Heart left ventricle (tissue), 16 donors: ENCODE measurements around the gene SIX1. TPM values are rescaled to one million over a fixed set of nuclear protein-coding genes. Genes with fewer than 3 reads are reported as not detected.

Experiments
- ATAC-seq, 4 donors: fragments of 200-7000 bp; cut with Tn5 transposase; one replicate each; pipeline ENCODE4 v1.9.1; 2020 to 2022; ENCODE audit warnings: moderate library complexity in 4 of 4, mild to moderate bottlenecking in 3 of 4, moderate number of reproducible peaks in 1 of 4
- DNase-seq, 5 donors: peaks; one replicate each; pipeline ENCODE4 v3.0.0-alpha.2; 2020
- H3K27ac ChIP-seq, 12 donors: fragments of 200-600 bp; sonication (generic) in 4 of 12; one replicate each; pipeline versions ENCODE4 v1.5.0 to v1.8.0; 2016 to 2022; ENCODE audit warnings: mild to moderate bottlenecking in 2 of 12
- H3K27me3 ChIP-seq, 9 donors: fragments of 200-600 bp; sonication (generic) in 2 of 9; one replicate each; pipeline versions ENCODE4 v1.5.1 to v1.8.0; 2016 to 2022; ENCODE audit warnings: mild to moderate bottlenecking in 3 of 9
- H3K36me3 ChIP-seq, 9 donors: fragments of 200-600 bp; sonication (generic) in 2 of 9; one replicate each; pipeline versions ENCODE4 v1.5.0 to v1.8.0; 2018 to 2022; ENCODE audit warnings: mild to moderate bottlenecking in 2 of 9
- H3K4me1 ChIP-seq, 12 donors: fragments of 200-600 bp; sonication (generic) in 4 of 12; one replicate each; pipeline versions ENCODE4 v1.5.0 to v1.8.0; 2016 to 2022; ENCODE audit warnings: mild to moderate bottlenecking in 3 of 12
- H3K4me3 ChIP-seq, 12 donors: fragments of 200-600 bp; sonication (generic) in 4 of 12; one replicate each; pipeline versions ENCODE4 v1.5.0 to v1.8.0; 2017 to 2022; ENCODE audit warnings: mild to moderate bottlenecking in 9 of 12, moderate library complexity in 4 of 12
- H3K9me3 ChIP-seq, 12 donors: fragments of 200-600 bp; sonication (generic) in 4 of 12; one replicate each; pipeline versions ENCODE4 v1.5.0 to v1.8.0; 2016 to 2022; ENCODE audit warnings: mild to moderate bottlenecking in 1 of 12
- CTCF ChIP-seq, 12 donors: fragments of 200-600 bp; sonication (generic) in 4 of 12; IDR thresholded peaks; one replicate each; pipeline versions ENCODE4 v1.5.0 to v1.8.0; 2018 to 2022; ENCODE audit warnings: antibody characterized with exemption in 12 of 12, mild to moderate bottlenecking in 5 of 12
- POLR2A ChIP-seq, 2 donors: fragments of 450-650 bp; IDR thresholded peaks; one replicate each; pipeline ENCODE4 v1.6.1; 2017; ENCODE audit warnings: antibody characterized with exemption in 2 of 2, mild to moderate bottlenecking in 2 of 2, moderate library complexity in 2 of 2
- WGBS, 4 donors: extraction: QIAGEN DNeasy Blood & Tissue Kit in 2 of 4; methylation state at CpG; one replicate each; pipeline versions ENCODE4 v1.1.5 to v1.1.7; 2013 to 2018; 5-methylcytosine and 5-hydroxymethylcytosine counted together
- intact Hi-C, 10 donors: fragments of 100-400 bp; cut with DNase I; formaldehyde crosslinking; loops; one replicate each; pipeline versions ENCODE4 v1.11.1 to v1.14.2; 2022
- polyA plus RNA-seq, 2 donors: library from polyadenylated mRNA; stranded (reverse); fragments of 200-250 nt; gene quantifications; one replicate each; pipeline ENCODE4 v1.2.3, GENCODE V29; 2013
- total RNA-seq, 9 donors: library from RNA; depleted of rRNA in 2 of 9; stranded (reverse); fragments of >200 nt in 2 of 9; fragmentation: NEBNext Ultra II Directional in 3 of 9; extraction: Animal tissue kit (Norgen Biotek cat#: 25700) in 3 of 9; gene quantifications; one replicate each; pipeline versions ENCODE4 v1.1.0 to v1.2.4, GENCODE V29; 2016 to 2023
- donor health status: ischemic (EF 13 %, LVEDD 7.1; RV severe dilation, severe dysfunction).
- donor health status: healthy with polysubstance abuse.
- donor health status: DM: no; HTN: yes; CAD: no.
- donor health status: DM: no; HTN: no; CAD: no.
- donor health status: ischemic (EF 25% LVEDD 6.9; RV normal size, moderate dysfunction).
- donor health status: ischemic (EF 25% LVEDD 5.7; RV mildly dilated, moderate dysfunction).
- donor health status: healthy.
- donor health status: DM: yes; HTN: yes; CAD: no.
- donor health status: ischemic (EF 35%, LVEDD 5.7; RV mildly dilated, moderate dysfunction).
- donor health status: nonischemic (EF 11% LVEDD 7.7; RV severe dilation, severe dysfunction).
- donor health status: DM: yes; HTN: yes; CAD: no.
- donor health status: PGD.
- donor health status: ischemic (EF 29% LVEDD 5.4; RV normal size, mild dysfunction).
- donor health status: nonischemic (EF 23%, LVEDD 6.1; RV moderate dilation, normal function).

The SIX1 gene
- total and polyA plus RNA-seq, 11 donors = 0.19 to 0.27 (median 0.25) TPM; not detected in 8

GRCh38 chr14:60641742-60642269 is 7.5 kb downstream of the SIX1 start:
- H3K9me3 ChIP-seq = no peaks in the 10 kb centered on the region
- H3K27ac ChIP-seq = no peak overlapping the region
- 6 to 19% (median 8%) methylated on average over 13 to 25 of the region's 25 CpGs for WGBS, 4 donors
- TF ChIP-seq POLR2A (IDR thresholded peaks at IDR 0.05) (no peak), CTCF (IDR thresholded peaks at IDR 0.05) (no peak)
- H3K36me3 ChIP-seq = no peaks in the 10 kb centered on the region
- ATAC-seq = no peak
- peaks cover 0 to 43% (median 18%) of the 10 kb centered on the region in 12 donors for H3K4me1 ChIP-seq
- intact Hi-C loops = no loop called here
- H3K27me3 ChIP-seq = peaks cover 74 to 100% (median 100%) of the 10 kb centered on the region in 9 donors
- no peak for DNase-seq
- peak overlapping the region in 2 of 12 donors; percentile 5 to 9 for H3K4me3 ChIP-seq

DNA sequence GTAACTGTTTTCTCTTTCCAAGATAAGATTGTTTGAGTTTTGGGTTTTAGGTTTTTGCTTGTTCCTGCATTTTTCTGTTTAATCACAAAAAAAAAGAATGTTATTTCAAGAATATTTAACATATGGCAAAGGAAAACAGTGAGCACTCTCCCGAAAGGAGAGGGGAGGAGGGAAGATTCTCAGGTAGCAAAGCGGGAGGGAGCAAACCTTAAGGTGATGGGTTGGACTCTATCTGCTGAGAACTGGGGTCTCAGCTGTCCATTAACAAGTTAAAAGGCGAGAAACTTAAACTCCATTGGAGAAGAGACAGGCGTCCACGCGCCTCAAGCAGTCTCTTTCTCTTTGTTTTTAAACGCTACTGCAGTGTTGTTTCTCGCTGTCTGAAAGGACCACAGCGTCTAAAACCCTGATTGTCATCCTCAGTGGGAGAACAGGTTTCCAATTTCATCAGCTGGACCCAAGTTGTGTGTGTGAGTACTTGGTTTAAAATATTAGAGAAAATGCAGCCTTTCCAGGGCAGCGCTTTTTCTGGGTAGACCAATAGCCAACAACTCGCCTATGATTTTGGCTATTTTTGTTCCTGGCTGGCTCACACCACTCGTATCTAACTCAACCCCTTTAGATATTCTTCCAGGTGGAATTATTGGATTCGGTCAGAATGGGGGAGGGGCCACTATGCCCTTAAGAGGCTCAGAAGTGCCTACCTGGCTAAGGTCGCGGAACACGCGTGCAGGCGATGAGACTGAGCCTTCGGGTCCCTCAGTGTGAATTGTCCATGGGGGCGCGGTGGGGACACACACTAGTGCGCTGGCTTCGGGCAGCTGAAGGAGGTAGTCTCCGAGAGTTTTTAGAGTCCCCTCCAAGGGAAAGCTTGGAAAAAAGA is 8.2 kb downstream of the SIX1 start:
- no peak for ATAC-seq
- Histone ChIP-seq H3K4me3 (no peak overlapping the region), H3K9me3 (no peaks in the 10 kb centered on the region), H3K36me3 (no peaks in the 10 kb centered on the region), H3K27ac (no peak overlapping the region), H3K27me3 (peaks cover 67 to 100% (median 100%) of the 10 kb centered on the region in 9 donors), H3K4me1 (peaks cover 0 to 42% (median 17%) of the 10 kb centered on the region in 12 donors)
- WGBS, 4 donors = 6 to 10% (median 8%) methylated on average over 24 of the region's 24 CpGs
- DNase-seq = no peak
- TF ChIP-seq CTCF (IDR thresholded peaks at IDR 0.05) = no peak
- TF ChIP-seq POLR2A (IDR thresholded peaks at IDR 0.05) = no peak
- intact Hi-C loops = no loop called here

- Histone ChIP-seq H3K36me3 (no peaks in the 10 kb centered on the region), H3K27ac (no peak overlapping the region), H3K27me3 (peaks cover 68 to 99% (median 93%) of the 10 kb centered on the region in 9 donors), H3K9me3 (no peaks in the 10 kb centered on the region), H3K4me3 (no peak overlapping the region), H3K4me1 (peaks cover 0 to 42% (median 17%) of the 10 kb centered on the region in 12 donors)
- ATAC-seq = no peak
- no peak for DNase-seq
- 0 to 33% (median 9%) methylated on average over 1 of the region's 1 CpG for WGBS, 4 donors
- TF ChIP-seq CTCF (IDR thresholded peaks at IDR 0.05) (no peak), POLR2A (IDR thresholded peaks at IDR 0.05) (no peak)
- intact Hi-C loops = no loop called here
Measured at GRCh38 chr14:60639674-60640073, 9.6 kb downstream of the SIX1 start.
